Measurements from ENCODE around the gene EMC1. TPM values are rescaled to one million over a fixed set of nuclear protein-coding genes. Genes with fewer than 3 reads are reported as not detected.
"Not testable (repeated sequence)": the region's sequence is repeated elsewhere in the genome, so short reads cannot be mapped to it uniquely, and the experiment has no call there.

The EMC1 gene
- total RNA-seq, 4 donors from 2014 or later = 18.7 to 38.0 (median 34.7) TPM

GRCh38 chr1:19287436-19288185 is 36.3 kb upstream of the EMC1 start:
- Histone ChIP-seq H3K4me3 (no peak overlapping the region), H3K4me1 (peaks cover 0 to 20% (median 4%) of the 10 kb centered on the region in 3 donors), H3K27ac (no peak overlapping the region), H3K27me3 (no peaks in the 10 kb centered on the region), H3K9me3 (no peaks in the 10 kb centered on the region), H3K36me3 (peaks cover 0 to 17% (median 0%) of the 10 kb centered on the region in 3 donors)
- no peak for DNase-seq
- WGBS, 2 donors = 94 to 95% methylated on average over 10 to 11 of the region's 13 CpGs
- intact Hi-C loops (cut with DNase I) = no loop called here
- TF ChIP-seq POLR2A (IDR thresholded peaks at IDR 0.05) = no peak
- TF ChIP-seq CTCF (IDR thresholded peaks at IDR 0.05) = no peak

- intact Hi-C loops (cut with DNase I); H3K4me3 ChIP-seq; H3K27me3 ChIP-seq; H3K27ac ChIP-seq; H3K9me3 ChIP-seq; DNase-seq: not testable (repeated sequence)
- WGBS, 2 donors = 78% methylated on average over 3 of the region's 3 CpGs; no CpG with 5 or more reads in 1 of the 2 donors
- peaks cover 0 to 26% (median 4%) of the 10 kb centered on the region in 3 donors for H3K4me1 ChIP-seq
- peaks cover 0 to 22% (median 0%) of the 10 kb centered on the region in 3 donors for H3K36me3 ChIP-seq
These were observed 34.5 kb upstream of the EMC1 start for GRCh38 chr1:19285807-19286206.

- H3K27me3 ChIP-seq; H3K27ac ChIP-seq; H3K9me3 ChIP-seq; DNase-seq; intact Hi-C loops (cut with DNase I); H3K4me3 ChIP-seq: not testable (repeated sequence)
- Histone ChIP-seq H3K4me1 (peaks cover 0 to 26% (median 4%) of the 10 kb centered on the region in 3 donors), H3K36me3 (peaks cover 0 to 22% (median 0%) of the 10 kb centered on the region in 3 donors)
- WGBS, 2 donors = 83 to 100% methylated on average over 1 to 2 of the region's 3 CpGs
These were observed 34.0 kb upstream of the EMC1 start for GRCh38 chr1:19285366-19285765.

- 58 to 66% methylated on average over 6 to 8 of the region's 8 CpGs for WGBS, 2 donors
- TF ChIP-seq CTCF (IDR thresholded peaks at IDR 0.05) (no peak), POLR2A (IDR thresholded peaks at IDR 0.05) (no peak)
- no peaks in the 10 kb centered on the region for H3K9me3 ChIP-seq
- no peak overlapping the region for H3K27ac ChIP-seq
- no peak for DNase-seq
- H3K4me1 ChIP-seq = peaks cover 0 to 26% (median 4%) of the 10 kb centered on the region in 3 donors
- intact Hi-C loops (cut with DNase I) = no loop called here
- H3K4me3 ChIP-seq = no peak overlapping the region
- no peaks in the 10 kb centered on the region for H3K27me3 ChIP-seq
- peaks cover 0 to 22% (median 0%) of the 10 kb centered on the region in 3 donors for H3K36me3 ChIP-seq
These were observed 33.6 kb upstream of the EMC1 start for GRCh38 chr1:19284881-19285280.

- intact Hi-C loops (cut with DNase I) = no loop called here
- H3K36me3 ChIP-seq = peaks cover 0 to 22% (median 0%) of the 10 kb centered on the region in 3 donors
These were observed 32.6 kb upstream of the EMC1 start for GRCh38 chr1:19283891-19284290.

More at GRCh38 chr1:19283891-19284290, 32.6 kb upstream of the EMC1 start:
- 92 to 93% methylated on average over 8 to 9 of the region's 9 CpGs for WGBS, 2 donors
- H3K27ac ChIP-seq = no peak overlapping the region
- H3K4me1 ChIP-seq = peaks cover 0 to 18% (median 0%) of the 10 kb centered on the region in 3 donors
- H3K4me3 ChIP-seq = no peak overlapping the region
- H3K27me3 ChIP-seq = no peaks in the 10 kb centered on the region
- TF ChIP-seq CTCF (IDR thresholded peaks at IDR 0.05) (no peak), POLR2A (IDR thresholded peaks at IDR 0.05) (no peak)
- no peaks in the 10 kb centered on the region for H3K9me3 ChIP-seq
- no peak for DNase-seq
